Activated effector memory CD4-positive, alpha-beta T cell treated with anti-CD3 and anti-CD28 coated beads, Interleukin-2, amount 50 U/mL, for 16 hours (primary cell): Measurements from ENCODE around the gene YTHDF2.
"Not testable (repeated sequence)": the region's sequence is repeated elsewhere in the genome, so short reads cannot be mapped to it uniquely, and the experiment has no call there.

Experiments used
- DNase-seq: peaks from one replicate; pipeline ENCODE4 v3.0.0-alpha.2; 2020

YTHDF2 gene

GRCh38 chr1:28761189-28761588, 24.4 kb downstream of the YTHDF2 start:
- no peak for DNase-seq

GRCh38 chr1:28766532-28767183, 29.9 kb downstream of the YTHDF2 start:
- DNase-seq, result no peak

GRCh38 chr1:28770601-28771165, 33.9 kb downstream of the YTHDF2 start:
- DNase-seq, result no peak

- peak; percentile 22 for DNase-seq
Measured at GRCh38 chr1:28771921-28772320, 35.2 kb downstream of the YTHDF2 start.

GRCh38 chr1:28773105-28773504, 36.4 kb downstream of the YTHDF2 start:
- peak; percentile 17 for DNase-seq

- DNase-seq, result peak; percentile 89
Measured at GRCh38 chr1:28775121-28775942, 38.6 kb downstream of the YTHDF2 start.

- DNase-seq, result no peak
Measured at GRCh38 chr1:28776341-28776740, 39.6 kb downstream of the YTHDF2 start.

GRCh38 chr1:28778021-28778420, 41.3 kb downstream of the YTHDF2 start:
- no peak for DNase-seq

- DNase-seq, result no peak
Measured at GRCh38 chr1:28779751-28780408, 43.1 kb downstream of the YTHDF2 start.

- peak; percentile 33 for DNase-seq
Measured at GRCh38 chr1:28781305-28781704, 44.6 kb downstream of the YTHDF2 start.

- no peak for DNase-seq
Measured at GRCh38 chr1:28782011-28782410, 45.3 kb downstream of the YTHDF2 start.

- no peak for DNase-seq
Measured at GRCh38 chr1:28783363-28783762, 46.6 kb downstream of the YTHDF2 start.

GRCh38 chr1:28789412-28789811, 52.7 kb downstream of the YTHDF2 start:
- DNase-seq, result no peak

- no peak for DNase-seq
Measured at GRCh38 chr1:28789816-28790215, 53.1 kb downstream of the YTHDF2 start.

- no peak for DNase-seq
Measured at GRCh38 chr1:28790377-28791035, 53.8 kb downstream of the YTHDF2 start.

- not testable (repeated sequence) for DNase-seq
Measured at GRCh38 chr1:28791929-28792328, 55.2 kb downstream of the YTHDF2 start.

- no peak for DNase-seq
Measured at GRCh38 chr1:28792644-28793121, 55.9 kb downstream of the YTHDF2 start.

GRCh38 chr1:28794582-28794981, 57.8 kb downstream of the YTHDF2 start:
- DNase-seq, result not testable (repeated sequence)

GRCh38 chr1:28796352-28797211, 59.8 kb downstream of the YTHDF2 start:
- DNase-seq, result no peak

GRCh38 chr1:28800324-28800723, 63.6 kb downstream of the YTHDF2 start:
- DNase-seq, result no peak

- no peak for DNase-seq
Measured at GRCh38 chr1:28801461-28801860, 64.7 kb downstream of the YTHDF2 start.

- no peak for DNase-seq
Measured at GRCh38 chr1:28803051-28803450, 66.3 kb downstream of the YTHDF2 start.
